Glomerular visceral epithelial cell (primary cell): ENCODE results near the gene PRDX6.
"Not testable (repeated sequence)": the region's sequence is repeated elsewhere in the genome, so short reads cannot be mapped to it uniquely, and the experiment has no call there.

Source experiments
- DNase-seq: peaks from one replicate; pipeline ENCODE4 v3.0.0-alpha.2; 2016; ENCODE audit errors: extremely low spot score

PRDX6 gene

DNA sequence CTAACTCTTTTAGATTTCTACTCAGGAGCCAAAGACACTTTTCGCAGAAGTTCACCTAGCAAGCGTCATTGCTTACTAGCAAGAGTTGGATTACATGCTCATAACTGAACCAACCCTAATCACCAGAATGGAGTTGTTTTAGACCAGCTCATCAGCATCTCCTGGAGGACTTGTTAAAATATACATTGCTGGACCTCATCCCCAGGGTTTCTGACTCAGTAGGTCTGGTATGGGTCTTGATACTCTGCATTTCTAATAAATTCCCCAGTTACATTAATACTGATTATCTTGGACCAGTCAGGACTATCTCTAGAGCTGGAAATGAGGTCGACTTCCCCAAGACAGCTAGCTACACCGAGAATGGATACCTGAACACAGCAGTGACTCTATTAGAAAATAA, 9.7 kb upstream of the PRDX6 start:
- no peak for DNase-seq

DNA sequence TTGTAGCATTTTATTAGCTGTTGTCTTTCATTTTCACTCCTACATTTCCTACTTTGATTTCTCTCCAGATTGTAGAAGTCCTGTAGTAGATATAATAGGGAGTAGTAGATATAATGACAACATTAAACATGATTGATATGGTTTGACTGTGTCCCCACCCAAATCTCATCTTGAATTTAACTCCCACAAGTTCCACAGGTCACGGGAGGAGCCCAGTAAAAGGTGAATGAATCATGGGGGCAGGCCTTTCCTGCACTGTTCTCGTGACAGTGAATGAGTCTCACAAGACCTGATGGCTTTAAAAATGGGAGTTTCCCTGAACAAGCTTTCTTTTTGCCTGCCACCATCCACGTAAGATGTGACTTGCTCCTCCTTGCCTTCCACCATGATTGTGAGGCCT, 7.5 kb upstream of the PRDX6 start:
- DNase-seq = no peak

DNA sequence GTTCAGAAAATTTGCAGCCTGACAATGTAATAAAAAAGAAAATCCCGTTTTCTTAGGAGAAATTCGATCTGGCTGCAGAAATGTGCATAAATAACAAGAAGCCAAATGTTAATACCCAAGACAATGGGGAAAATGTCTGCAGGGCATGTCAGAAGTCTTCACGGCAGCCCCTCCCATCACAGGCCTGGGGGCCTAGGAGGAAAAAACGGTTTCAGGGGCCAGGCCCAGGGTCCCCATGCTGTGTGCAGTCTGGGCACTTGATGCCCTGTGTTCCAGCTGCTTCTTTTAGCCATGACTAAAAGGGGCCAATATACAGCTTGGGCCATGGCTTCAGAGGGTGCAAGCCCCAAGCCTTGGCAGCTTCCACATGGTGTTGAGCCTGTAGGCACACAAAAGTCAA, 6.5 kb upstream of the PRDX6 start:
- no peak for DNase-seq

DNA sequence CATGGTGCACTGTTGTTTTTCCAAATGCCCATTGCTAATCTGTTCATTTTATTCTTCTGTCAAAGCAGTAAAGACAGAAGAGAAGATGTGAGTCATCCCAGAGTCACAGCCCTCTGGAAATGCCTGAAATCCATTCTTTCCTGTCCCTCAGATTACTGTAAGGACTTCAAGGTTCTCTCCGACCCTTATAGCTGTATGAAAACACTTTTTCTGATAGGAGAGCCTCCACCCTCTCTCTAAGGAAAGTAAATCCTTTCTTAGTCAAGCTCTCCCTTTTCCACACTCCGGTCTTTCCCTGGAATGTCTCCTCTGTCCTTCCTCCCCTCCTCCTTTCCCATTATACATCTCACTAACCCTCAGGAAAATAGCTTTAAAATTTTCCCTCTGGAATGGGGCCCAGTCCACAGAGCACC, 3.5 kb upstream of the PRDX6 start:
- DNase-seq = peak; percentile 28

DNA sequence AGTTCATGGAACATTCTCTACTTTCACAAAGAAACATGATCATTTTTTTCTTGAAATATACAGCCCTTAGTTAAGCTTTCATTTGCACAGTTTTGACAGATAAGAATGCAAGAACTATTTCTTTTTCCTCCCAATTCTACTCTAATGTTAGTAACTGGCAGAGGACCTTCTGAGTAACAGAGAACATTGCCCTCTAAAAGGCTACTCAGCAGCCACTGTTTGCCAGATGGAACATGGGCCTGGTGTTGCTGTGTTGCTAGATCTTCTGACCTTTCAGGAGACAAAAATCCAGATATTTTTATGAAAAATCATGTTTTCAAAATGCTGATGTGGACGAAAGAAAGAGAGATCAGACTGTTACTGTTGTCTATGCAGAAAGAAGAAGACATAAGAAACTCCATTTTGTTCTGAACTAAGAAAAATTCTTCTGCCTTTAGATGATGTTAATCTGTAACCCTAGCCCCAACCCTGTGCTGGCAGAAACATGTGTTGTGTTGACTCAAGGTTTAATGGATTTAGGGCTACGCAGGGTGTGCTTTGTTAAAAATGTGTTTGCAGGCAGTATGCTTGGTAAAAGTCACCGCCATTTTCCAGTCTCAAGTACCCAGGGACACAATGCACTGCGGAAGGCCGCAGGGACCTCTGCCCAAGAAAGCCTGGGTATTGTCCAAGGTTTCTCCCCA, 2.9 kb upstream of the PRDX6 start:
- DNase-seq = no peak

DNA sequence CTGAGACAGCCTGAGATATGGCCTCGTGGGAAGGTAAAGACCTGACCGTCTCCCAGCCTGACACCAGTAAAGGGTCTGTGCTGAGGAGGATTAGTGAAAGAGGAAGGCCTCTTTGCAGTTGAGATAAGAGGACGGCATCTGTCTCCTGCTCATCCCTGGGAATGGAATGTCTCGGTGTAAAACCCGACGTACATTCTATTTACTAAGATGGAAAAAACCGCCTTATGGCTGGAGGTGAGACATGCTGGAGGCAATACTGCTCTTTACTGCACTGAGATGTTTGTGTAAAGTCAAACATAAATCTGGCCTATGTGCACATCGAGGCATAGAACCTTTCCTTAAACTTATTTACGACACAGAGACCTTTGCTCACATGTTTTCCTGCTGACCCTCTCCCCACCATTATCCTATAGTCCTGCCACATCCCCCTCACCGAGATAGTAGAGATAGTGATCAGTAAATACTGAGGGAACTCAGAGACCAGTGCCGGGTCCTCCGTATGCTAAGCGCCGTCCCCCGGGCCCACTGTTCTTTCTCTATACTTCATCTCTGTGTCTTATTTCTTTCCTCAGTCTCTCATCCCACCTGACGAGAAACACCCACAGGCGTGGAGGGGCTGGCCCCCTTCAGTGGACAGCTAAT, 2.2 kb upstream of the PRDX6 start:
- DNase-seq = not testable (repeated sequence)

DNA sequence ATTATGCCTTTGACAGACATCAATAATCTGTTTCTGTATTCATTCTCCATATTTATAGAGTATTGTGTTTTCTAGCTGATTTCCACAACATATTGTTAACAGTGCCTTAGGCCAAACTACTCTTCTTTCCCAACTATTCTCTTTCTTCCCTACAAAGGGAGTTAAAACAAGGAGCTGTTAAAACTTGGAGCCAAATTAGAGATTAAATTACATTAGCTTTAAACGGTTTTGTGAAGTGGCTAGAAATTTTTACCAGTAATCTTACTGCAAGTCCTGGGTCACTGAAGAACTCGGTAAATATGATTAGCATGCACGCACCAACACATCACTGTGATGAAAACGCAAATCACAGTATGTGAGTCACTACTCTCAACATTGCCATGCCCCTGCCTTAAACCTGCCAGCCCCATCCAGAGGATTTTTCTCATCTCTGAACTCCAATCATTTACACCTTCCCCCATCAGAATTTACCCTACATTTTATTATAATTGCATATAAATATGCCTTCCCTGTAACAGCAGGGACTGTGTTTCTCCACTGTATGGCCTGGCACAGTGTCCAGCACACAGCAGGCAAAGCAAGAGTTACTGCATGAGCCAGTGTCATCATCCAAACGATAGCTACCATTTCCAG, 1.5 kb upstream of the PRDX6 start:
- DNase-seq = peak; percentile 23

DNA sequence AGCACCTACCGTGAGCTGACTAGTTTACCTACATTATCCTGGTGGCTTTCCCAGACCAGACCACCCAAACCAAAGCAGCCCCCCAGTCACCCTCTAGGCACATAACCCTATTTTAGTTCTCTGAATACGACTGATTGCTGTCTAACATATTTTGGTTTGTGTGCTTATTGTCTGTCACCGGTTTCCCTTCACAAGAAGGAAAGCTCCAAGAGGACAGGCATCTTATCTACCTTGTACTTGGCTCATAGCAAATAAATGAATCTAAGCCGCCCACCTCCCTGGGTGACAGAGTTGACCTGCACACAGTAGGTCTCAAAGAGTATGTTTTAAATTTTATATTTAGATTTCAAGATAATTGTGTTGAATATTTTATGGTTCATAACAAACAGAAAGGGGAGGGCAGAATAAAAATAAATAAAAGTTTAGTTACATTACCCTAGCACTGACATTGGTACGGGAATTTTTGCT, 904 bp upstream of the PRDX6 start:
- DNase-seq = no peak

DNA sequence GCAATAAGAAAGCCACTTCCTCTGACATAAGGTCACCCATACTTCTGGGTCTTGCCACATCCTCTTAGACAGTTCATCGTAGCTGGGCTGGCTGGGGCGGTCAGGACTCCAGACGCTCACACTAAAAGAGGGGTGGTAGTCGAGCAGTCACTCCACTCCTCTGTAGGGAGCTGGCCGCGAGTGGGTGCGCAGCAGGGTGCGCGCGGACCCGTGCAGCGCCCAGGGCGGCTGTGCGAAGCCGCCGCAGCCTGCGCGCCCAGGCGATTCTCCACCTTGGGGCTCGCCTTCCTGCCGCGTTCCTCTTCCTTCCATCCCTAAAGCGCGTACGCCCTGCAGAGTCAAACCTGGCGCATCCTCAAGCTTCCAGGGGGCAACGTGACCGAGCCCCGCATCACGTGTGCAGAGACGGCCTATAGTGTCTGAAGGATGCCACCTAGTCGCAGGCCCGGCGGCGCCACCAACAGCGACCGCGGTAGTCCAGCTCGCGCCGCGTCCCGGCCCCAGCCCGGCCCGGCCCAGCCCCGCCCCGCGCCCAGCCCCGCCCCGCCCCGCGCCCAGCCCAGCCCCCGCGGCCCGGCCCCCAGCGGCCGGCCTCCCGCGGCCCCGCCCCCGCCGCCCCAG, 360 bp upstream of the PRDX6 start:
- peak; percentile 94 for DNase-seq

DNA sequence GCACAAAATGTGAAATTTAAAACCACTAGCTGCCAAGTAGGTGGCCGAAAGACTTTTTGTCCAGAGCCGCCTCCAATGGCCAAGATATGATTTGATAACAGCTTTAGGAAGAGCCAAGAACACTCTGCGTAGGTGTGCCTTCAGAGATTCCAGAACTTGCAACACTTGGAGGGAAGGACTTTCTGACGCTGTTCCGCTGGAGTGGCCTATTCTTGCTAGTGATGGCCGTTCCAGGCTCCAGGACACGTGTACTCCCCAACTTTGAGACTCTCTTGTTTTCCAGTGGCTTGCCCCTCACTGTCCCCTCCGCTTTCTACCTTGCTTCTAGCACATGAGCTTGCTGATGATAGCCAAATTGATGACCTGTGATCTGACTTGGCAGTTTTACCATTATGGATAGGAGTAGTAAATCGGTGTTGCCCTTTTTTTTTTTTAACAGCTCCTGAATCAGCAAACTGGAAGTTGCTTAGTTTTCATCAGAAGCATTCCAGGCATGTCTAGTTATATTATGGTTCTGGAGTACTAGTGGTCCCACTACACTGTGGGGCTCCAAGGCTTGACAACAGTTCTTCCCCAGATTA, 1.0 kb downstream of the PRDX6 start:
- DNase-seq = peak; percentile 54

DNA sequence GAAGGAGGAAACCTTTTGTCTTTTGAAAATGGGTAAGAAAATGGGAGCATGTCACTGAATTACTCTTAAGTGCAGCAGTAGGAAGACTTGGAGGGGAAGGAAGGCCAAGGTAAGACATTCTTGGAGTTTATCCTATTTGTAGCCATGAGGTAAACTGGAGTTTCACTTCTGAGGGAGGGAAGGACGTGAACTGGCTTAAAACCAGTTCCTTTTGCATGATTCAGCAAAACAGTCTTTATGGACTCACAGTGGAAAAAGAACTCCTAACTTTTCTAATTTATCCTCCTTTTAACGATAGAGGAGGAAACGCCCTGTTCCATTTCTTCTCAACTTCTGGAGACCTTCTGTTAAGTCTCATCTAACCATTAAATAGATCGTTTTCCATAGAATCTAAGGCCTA, 2.5 kb downstream of the PRDX6 start:
- peak; percentile 6 for DNase-seq

DNA sequence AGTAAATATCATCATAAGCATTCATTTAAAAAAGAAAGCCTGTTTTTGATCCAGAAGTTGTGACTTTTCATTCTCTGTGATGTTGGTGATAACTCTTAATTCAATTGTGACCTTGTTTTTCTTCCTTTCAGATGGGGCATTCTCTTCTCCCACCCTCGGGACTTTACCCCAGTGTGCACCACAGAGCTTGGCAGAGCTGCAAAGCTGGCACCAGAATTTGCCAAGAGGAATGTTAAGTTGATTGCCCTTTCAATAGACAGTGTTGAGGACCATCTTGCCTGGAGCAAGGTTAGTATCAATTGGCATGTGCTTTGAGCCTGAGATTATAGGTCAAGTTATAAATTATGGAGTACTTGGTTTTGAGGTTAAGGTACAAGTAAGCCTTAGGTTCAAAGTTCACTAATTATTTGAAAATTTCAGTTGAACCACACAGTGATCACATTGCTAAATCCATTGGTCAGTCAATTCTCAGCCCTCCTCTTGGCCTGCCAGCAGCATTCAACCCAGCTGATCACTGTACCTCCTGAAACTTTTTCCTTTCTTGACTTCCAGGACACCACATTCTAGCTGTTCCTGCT, 4.1 kb downstream of the PRDX6 start:
- DNase-seq = no peak

DNA sequence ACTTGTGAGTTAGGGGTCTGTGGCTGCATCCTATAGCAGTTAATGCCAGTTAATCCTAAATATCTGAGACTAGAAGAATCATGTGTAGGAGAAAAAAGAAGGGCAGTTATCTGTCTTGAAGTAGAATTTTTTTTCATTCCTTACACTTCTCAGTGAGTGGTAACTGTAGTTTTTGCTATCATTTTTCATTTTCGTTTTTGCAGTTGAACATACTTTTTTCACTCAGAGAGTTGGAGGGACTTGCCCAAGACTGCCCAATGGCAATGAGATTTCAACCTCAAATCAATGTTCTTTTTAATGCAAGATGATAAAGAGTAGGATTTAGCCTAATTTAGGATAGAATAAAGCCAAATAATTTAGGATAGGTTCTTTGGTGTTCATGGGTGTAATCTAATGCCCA, 5.5 kb downstream of the PRDX6 start:
- DNase-seq = no peak

DNA sequence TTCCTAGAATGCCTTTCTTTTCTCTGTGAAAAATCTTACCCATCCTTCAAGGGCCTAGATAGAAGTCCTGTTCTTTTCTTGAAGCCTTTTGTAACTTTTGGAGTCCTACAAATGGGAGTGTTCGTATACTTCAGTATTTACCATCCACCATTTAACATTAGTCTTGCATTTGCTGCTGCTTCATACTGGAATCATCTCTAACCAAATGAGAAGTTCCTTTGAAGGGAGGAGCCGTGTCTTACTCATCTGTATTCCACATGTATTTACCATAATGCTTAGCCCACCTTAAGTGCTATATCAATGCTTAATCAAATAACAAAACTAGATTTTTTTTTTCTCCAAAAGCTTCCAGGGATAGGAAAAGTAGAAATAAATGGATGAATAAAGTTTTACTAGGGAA, 7.1 kb downstream of the PRDX6 start:
- no peak for DNase-seq

DNA sequence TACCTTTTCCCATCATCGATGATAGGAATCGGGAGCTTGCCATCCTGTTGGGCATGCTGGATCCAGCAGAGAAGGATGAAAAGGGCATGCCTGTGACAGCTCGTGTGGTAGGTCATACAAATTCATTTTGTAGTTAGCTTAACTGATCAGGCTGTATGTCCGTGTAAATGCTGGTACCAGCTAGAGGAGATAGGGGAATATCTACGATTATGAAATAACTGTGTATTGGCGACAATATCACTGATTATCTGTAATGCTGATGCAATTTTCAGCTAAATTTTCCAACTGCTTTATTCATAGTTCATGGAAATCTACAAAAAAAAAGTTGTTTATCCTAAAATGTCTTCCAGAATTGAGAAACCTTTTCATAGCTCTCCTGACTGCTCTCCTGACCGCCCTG, 8.3 kb downstream of the PRDX6 start:
- no peak for DNase-seq

DNA sequence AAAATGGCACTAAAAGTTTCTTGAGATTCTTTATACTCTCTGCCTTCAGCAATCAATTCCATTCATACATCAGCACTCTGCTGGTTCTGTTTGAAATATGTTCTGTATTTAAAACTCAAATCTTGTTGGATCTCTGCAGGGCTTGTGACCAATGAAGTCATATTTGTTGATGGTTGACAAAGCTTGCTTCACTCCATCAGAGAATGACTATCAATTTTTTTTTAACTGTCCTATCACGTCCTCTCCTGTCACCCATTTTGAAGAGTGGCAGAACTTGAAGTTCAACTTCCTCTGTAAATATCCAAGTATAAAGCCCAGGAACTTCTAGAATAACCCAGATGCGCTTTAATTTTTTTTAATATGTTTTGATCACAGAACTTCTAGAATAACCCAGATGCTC, 10.9 kb downstream of the PRDX6 start:
- DNase-seq = no peak

DNA sequence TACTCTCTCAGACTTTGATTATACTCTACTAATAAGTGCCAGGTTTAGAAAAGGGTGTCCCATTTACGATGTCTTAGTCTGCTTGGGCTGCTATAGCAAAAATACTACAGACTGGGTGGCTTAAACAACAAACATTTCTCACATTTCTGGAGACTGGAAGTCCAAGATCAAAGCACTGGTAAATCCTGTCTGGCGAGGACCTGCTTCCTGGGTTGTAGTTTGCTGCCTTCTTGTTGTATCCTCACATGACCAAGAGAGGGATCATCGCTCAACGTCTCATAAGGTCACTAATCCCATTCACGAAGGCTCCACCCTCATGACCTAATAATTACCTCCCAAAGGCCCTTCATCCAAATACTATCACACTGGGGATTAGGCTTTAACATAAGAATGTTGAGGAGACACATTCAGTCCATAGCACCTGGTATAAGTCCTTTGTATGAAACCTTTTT, 12.0 kb downstream of the PRDX6 start:
- DNase-seq = no peak

DNA sequence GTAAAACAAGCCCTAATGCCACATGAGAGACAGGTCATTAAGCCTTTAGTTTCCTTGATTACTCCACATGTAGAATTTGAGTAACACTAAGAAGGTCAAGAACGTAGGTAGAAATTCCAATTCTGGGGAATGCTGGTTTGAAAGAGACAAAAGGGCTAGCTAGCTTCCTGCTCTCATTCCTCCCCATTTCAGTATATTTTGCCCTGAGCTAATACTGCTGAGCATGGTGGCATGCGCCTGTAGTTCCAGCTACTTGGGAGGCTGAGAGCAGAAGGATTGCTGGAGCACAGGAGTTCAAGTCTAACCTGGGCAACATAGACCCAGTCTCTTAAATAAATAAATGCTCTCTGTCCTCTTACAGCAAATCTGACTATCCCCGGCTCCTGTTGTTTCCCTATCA, 12.8 kb downstream of the PRDX6 start:
- DNase-seq = no peak

DNA sequence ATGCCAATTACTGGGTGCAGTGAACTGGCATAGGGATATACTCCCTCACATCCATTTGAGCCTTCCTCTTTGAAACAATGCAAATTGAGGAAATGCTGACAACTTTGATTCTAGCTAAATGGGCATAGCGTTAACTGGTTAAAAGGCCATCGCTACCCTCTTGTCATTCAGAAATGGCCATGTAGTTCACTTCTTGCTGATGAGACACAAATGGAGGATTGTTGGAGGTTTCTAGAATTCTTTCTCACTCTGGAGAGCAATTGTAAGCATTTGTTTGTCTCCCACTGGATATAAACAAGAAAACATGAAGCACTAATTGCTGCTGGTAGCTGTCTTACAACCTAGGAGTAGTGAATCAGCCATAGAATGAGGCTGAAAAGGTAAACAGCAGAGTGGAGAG, 14.4 kb downstream of the PRDX6 start:
- no peak for DNase-seq

DNA sequence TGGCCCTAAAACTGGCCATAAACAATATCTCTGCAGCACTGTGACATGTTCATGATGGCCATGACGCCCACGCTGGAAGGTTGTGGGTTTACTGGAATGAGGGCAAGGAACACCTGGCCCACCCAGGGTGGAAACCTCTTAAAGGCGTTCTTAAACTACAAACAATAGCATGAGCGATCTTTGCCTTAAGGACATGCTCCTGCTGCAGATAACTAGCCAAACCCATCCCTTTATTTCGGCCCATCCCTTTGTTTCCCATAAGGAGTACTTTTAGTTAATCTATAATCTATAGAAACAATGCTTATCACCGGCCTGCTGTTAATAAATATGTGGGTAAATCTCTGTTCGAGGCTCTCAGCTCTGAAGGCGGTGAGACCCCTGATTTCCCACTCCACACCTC, 16.0 kb downstream of the PRDX6 start:
- DNase-seq = not testable (repeated sequence)

DNA sequence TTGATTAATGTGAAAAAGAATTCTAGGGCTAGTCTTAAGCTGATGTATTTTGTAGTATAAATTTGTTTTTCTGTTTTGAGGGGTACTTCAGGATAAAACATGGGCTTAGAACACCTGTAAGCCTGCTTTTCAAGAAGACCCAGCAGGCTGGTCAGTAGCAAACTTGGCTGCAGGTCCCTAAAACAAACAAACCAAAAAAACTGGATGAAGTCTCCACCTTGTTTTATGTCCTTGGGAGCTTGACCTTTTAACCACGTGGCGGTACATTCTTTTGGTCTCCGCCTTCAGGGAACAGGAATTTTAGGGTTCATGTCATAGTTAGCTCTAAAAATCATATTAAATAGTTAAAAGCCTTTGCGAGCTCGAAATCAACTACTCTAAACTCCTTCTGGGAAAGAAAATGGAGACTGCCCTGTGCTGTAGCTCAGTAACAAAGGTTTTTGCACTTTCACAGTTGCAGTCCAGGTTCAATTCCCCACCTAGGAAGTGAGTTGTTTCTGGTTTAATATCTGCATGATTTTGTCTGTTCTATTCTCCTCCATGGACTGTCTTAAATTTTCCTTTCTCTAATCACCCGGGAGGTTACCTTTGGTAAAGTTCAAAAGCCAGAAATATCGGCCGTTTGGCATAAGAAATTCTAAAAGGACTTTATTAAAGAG, 18.6 kb downstream of the PRDX6 start:
- DNase-seq = no peak
